Retinal pigment epithelial cell (primary cell): Measurements from ENCODE around the gene TMEM169.

Experiments
- DNase-seq: peaks from one replicate; pipeline ENCODE4 v3.0.0-alpha.2; 2010; ENCODE audit warnings: low read depth
- H3K4me3 ChIP-seq: 2 replicates; pipeline ENCODE4 v1.5.1; 2011; ENCODE audit warnings: mild to moderate bottlenecking, low read length, control low read depth, moderate library complexity
- TF ChIP-seq, protein P1 (sequence below): conservative IDR thresholded peaks from 2 replicates; pipeline ENCODE4 v1.5.1; 2011; ENCODE audit warnings: low read depth, low read length, control low read depth, inconsistent platforms

Gene TMEM169

DNA sequence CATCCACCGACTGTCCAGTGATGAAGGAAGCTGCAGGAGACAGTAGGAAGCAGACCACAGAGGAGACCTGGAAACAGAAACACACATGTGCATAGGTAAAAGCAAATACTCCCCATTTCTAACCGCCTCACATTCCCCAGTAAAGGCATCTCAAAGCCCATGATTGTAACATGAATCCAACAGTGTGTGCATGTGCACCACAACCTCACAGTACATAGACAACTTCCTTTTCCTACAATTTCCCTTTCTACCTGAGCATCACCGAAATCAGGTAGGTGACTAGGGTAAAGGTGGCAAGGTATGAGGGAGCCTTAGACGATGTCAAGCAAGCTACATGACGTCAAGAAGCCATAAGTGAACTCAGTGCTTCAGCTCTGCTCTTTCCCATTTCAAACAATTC is 37.8 kb upstream of the TMEM169 start:
- TF ChIP-seq, protein P1, sequence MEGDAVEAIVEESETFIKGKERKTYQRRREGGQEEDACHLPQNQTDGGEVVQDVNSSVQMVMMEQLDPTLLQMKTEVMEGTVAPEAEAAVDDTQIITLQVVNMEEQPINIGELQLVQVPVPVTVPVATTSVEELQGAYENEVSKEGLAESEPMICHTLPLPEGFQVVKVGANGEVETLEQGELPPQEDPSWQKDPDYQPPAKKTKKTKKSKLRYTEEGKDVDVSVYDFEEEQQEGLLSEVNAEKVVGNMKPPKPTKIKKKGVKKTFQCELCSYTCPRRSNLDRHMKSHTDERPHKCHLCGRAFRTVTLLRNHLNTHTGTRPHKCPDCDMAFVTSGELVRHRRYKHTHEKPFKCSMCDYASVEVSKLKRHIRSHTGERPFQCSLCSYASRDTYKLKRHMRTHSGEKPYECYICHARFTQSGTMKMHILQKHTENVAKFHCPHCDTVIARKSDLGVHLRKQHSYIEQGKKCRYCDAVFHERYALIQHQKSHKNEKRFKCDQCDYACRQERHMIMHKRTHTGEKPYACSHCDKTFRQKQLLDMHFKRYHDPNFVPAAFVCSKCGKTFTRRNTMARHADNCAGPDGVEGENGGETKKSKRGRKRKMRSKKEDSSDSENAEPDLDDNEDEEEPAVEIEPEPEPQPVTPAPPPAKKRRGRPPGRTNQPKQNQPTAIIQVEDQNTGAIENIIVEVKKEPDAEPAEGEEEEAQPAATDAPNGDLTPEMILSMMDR, result no peak

DNA sequence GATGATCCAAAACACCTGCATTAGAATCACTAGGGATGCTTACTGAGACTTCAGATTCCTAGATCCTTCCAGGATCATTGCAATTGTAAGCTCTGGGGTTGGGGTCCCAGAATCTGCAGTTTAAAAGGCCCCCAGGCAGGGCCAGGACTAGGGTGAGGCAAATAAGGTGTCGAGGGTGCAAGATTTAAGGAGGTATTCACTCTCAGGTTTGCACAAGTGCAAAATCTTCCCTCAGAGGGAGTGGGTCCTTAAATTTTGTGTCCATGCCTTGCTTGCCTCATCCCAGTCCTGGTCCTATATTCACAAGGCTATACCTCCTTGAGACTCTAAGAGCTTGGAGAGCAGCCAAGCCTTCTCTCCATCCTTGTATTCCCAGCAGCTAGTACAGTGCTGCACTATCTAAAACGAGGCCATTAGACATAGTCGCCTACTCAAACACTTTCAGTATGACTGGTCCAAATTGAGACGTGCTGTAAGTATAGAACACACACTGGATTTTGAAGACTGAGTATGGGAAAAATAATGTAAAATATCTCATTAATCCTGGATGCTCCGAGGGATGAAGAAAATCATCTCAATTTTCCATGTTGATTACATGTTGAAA is 36.7 kb upstream of the TMEM169 start:
- no peak overlapping the region for H3K4me3 ChIP-seq
- TF ChIP-seq, protein P1, result no peak
- DNase-seq, result no peak

More for the DNA sequence above, 37.8 kb upstream of the TMEM169 start:
- no peak overlapping the region for H3K4me3 ChIP-seq
- no peak for DNase-seq

DNA sequence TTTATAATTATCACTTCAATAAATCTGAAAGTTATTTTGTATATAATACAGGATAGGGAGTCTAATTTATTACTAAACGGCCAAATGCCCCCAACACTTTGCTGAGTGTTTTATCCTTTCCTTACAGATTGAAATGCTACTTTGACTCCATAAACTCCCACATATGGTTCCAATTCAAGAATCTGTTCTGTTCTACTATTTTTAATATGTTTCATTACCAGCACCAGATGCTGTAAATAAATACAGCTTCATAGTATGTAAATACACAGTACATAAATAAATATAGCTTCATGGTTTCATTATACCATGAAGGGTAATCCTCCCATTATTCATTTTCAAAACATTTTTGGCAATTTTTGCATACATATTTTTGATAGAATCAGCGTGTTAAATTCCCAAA is 34.3 kb upstream of the TMEM169 start:
- DNase-seq, result no peak
- TF ChIP-seq, protein P1, result no peak
- H3K4me3 ChIP-seq, result no peak overlapping the region

DNA sequence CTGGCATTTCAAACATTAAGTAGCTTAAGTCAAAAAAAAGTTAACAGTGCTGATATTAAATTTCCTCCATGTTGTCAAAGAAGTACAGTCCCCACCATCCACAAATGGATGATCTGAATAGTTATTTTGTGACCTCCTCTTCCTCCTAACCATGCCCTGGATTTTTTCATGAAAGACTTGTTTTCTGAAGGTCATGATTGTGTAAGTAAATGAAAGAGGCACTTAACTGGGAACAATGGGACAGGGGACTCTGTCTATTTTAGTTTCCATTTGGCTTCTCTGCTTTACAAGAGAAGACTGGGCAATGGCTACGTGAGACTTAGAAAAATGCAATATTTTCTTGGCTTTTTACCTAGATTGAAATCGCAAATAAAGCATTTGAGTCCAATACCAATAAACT is 32.3 kb upstream of the TMEM169 start:
- TF ChIP-seq, protein P1, result no peak
- H3K4me3 ChIP-seq, result no peak overlapping the region
- DNase-seq, result no peak

DNA sequence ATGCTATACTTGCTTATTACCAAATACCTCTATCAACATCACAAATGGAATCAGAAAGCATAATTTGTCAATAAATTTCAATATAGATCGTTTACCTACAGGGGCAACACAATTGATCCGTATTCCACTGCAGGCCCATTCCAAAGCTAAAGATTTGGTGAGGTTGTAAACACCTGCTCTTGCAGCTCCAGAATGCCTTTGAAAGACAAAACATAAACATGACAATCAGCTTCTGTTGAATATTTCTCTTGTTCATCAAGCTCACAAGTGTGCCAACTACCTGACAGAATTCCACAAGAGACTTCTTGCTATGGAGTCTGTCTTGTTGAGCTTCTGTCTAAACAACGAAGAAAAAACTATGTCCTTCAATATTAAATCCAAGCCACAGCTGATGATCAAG is 30.4 kb upstream of the TMEM169 start:
- no peak for DNase-seq
- no peak overlapping the region for H3K4me3 ChIP-seq
- TF ChIP-seq, protein P1, result no peak

DNA sequence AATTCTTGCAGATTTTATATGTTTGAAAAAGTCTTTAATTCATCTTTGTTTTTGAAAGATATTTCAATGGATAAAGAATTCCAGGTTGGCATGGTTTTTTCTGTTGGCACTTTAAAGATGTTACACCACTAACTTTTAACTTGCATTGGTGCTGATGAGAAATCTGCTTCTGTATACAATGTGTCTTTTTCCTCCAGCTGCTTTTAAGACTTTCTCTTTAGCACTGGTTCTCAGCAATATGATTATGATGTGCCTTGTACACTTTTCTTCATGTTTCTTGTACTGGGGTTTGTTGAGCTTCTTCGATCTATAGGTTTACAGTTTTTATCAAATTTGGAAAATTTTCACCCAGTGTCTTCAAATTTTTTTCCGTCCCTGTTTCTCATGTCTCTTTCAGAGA is 29.3 kb upstream of the TMEM169 start:
- TF ChIP-seq, protein P1, result no peak
- no peak for DNase-seq
- no peak overlapping the region for H3K4me3 ChIP-seq

DNA sequence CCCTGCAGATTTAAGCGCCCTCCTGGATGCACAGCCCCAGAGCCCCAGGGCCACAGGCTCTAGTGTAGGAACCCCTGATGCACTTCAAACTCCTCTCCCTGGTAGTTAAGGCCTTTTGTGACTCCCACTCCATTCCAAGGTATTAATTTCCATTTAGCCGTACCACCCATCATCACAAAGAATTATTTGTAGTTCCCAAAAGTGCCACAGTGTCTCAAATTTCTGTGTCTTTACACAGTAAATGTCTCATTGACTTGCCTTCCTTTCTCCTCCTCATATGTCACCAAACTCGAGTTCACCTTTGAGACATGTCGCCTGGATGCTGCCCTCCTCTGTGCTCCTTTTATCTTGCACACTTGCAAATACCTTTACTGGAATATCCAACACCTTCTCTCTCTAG is 26.0 kb upstream of the TMEM169 start:
- no peak overlapping the region for H3K4me3 ChIP-seq
- no peak for DNase-seq
- TF ChIP-seq, protein P1, result no peak
